ENCODE results near the gene TDRD15. TPM values are rescaled to one million over a fixed set of nuclear protein-coding genes. Genes with fewer than 3 reads are reported as not detected.

TDRD15 gene
- total RNA-seq, 1 donor from 2014 or later: not detected

Other genes with a start within 250 kb of the TDRD15 start
- 12.5 TPM for gene APOB, start 79.9 kb upstream of the TDRD15 start, total RNA-seq

Measured in Right ventricle myocardium inferior (tissue), 1 donor.